Mesothelial cell of epicardium (in vitro differentiated cells): ENCODE measurements around the gene CLTCL1. TPM values are rescaled to one million over a fixed set of nuclear protein-coding genes. Genes with fewer than 3 reads are reported as not detected.

Experiments
- DNase-seq, 2 experiments: peaks; one replicate each; pipeline ENCODE4 v3.0.0; 2021; ENCODE audit warnings: low spot score in 2 of 2; ENCODE audit not compliant: unreplicated experiment in 2 of 2
- H3K27ac Mint-ChIP-seq: 2 replicates; pipeline ENCODE4 v1.8.0; 2021; ENCODE audit warnings: mixed read lengths
- H3K27me3 Mint-ChIP-seq: 2 replicates; pipeline ENCODE4 v1.8.0; 2021; ENCODE audit warnings: low read depth, mixed read lengths
- H3K36me3 Mint-ChIP-seq: 2 replicates; pipeline ENCODE4 v1.8.0; 2021; ENCODE audit warnings: mixed read lengths
- H3K4me1 Mint-ChIP-seq: 2 replicates; pipeline ENCODE4 v1.8.0; 2021; ENCODE audit warnings: mixed read lengths
- H3K4me3 Mint-ChIP-seq: 2 replicates; pipeline ENCODE4 v1.8.0; 2021; ENCODE audit warnings: mild to moderate bottlenecking, moderate library complexity, mixed read lengths
- H3K9me3 Mint-ChIP-seq: 2 replicates; pipeline ENCODE4 v1.8.0; 2021; ENCODE audit warnings: mixed read lengths
- total RNA-seq: library from RNA; stranded (reverse); gene quantifications from 3 replicates; pipeline ENCODE4 v1.2.1, GENCODE V29; 2021
- TF ChIP-seq, protein P1 (sequence below): fragments of 200-600 bp; sonication (generic); IDR thresholded peaks from one replicate; pipeline ENCODE4 v1.5.0; 2021; ENCODE audit warnings: antibody characterized with exemption; ENCODE audit not compliant: unreplicated experiment

CLTCL1 gene
- total RNA-seq, 1 donor from 2014 or later = 5.9 TPM

GRCh38 chr22:19196841-19197612, 94.5 kb downstream of the CLTCL1 start:
- DNase-seq = no peak
- Mint-ChIP-seq H3K9me3 (no peaks in the 10 kb centered on the region), H3K27ac (no peak overlapping the region), H3K4me3 (no peak overlapping the region), H3K36me3 (peaks cover 2% of the 10 kb centered on the region), H3K27me3 (no peaks in the 10 kb centered on the region), H3K4me1 (no peaks in the 10 kb centered on the region)
- TF ChIP-seq, protein P1, sequence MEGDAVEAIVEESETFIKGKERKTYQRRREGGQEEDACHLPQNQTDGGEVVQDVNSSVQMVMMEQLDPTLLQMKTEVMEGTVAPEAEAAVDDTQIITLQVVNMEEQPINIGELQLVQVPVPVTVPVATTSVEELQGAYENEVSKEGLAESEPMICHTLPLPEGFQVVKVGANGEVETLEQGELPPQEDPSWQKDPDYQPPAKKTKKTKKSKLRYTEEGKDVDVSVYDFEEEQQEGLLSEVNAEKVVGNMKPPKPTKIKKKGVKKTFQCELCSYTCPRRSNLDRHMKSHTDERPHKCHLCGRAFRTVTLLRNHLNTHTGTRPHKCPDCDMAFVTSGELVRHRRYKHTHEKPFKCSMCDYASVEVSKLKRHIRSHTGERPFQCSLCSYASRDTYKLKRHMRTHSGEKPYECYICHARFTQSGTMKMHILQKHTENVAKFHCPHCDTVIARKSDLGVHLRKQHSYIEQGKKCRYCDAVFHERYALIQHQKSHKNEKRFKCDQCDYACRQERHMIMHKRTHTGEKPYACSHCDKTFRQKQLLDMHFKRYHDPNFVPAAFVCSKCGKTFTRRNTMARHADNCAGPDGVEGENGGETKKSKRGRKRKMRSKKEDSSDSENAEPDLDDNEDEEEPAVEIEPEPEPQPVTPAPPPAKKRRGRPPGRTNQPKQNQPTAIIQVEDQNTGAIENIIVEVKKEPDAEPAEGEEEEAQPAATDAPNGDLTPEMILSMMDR = no peak

GRCh38 chr22:19195796-19196731, 95.5 kb downstream of the CLTCL1 start:
- Mint-ChIP-seq H3K9me3 (no peaks in the 10 kb centered on the region), H3K27ac (no peak overlapping the region), H3K27me3 (no peaks in the 10 kb centered on the region), H3K4me1 (no peaks in the 10 kb centered on the region), H3K36me3 (peaks cover 2% of the 10 kb centered on the region), H3K4me3 (no peak overlapping the region)
- DNase-seq = no peak
- TF ChIP-seq, protein P1 = no peak

- no peak for DNase-seq
- Mint-ChIP-seq H3K27me3 (no peaks in the 10 kb centered on the region), H3K9me3 (no peaks in the 10 kb centered on the region), H3K4me3 (no peak overlapping the region), H3K27ac (no peak overlapping the region), H3K36me3 (peaks cover 2% of the 10 kb centered on the region), H3K4me1 (no peaks in the 10 kb centered on the region)
- TF ChIP-seq, protein P1 = no peak
Observed at GRCh38 chr22:19194766-19195536, 96.6 kb downstream of the CLTCL1 start.

- TF ChIP-seq, protein P1 = no peak
- H3K36me3 Mint-ChIP-seq = peaks cover 2% of the 10 kb centered on the region
- no peaks in the 10 kb centered on the region for H3K9me3 Mint-ChIP-seq
- no peak overlapping the region for H3K4me3 Mint-ChIP-seq
- H3K27me3 Mint-ChIP-seq = no peaks in the 10 kb centered on the region
- H3K4me1 Mint-ChIP-seq = no peaks in the 10 kb centered on the region
- no peak overlapping the region for H3K27ac Mint-ChIP-seq
- no peak for DNase-seq
Observed at GRCh38 chr22:19193879-19194278, 97.6 kb downstream of the CLTCL1 start.
